HG03280 (cell line): ENCODE measurements around the gene TLCD1.

Source experiments
- ATAC-seq: cut with Tn5 transposase; IDR thresholded peaks from one replicate; pipeline ENCODE4 v1.9.1; 2021; ENCODE audit warnings: mild to moderate bottlenecking, moderate library complexity; ENCODE audit not compliant: unreplicated experiment

Gene TLCD1

GRCh38 chr17:28714281-28714680 is 11.8 kb downstream of the TLCD1 start:
- ATAC-seq = no peak

- ATAC-seq = no peak
These were observed 13.2 kb downstream of the TLCD1 start for GRCh38 chr17:28712705-28713415.

GRCh38 chr17:28712032-28712704 is 13.9 kb downstream of the TLCD1 start:
- peak; percentile 21 for ATAC-seq

- ATAC-seq = no peak
These were observed 14.4 kb downstream of the TLCD1 start, which contains the start of gene PROCA1 for GRCh38 chr17:28711723-28712031. Gene PROCA1, minus strand, starts transcription at chr17:28711888. Its CDS starts 228 bp downstream, at chr17:28711660.

GRCh38 chr17:28710861-28711722 is 14.9 kb downstream of the TLCD1 start:
- ATAC-seq = peak; percentile 82

DNA sequence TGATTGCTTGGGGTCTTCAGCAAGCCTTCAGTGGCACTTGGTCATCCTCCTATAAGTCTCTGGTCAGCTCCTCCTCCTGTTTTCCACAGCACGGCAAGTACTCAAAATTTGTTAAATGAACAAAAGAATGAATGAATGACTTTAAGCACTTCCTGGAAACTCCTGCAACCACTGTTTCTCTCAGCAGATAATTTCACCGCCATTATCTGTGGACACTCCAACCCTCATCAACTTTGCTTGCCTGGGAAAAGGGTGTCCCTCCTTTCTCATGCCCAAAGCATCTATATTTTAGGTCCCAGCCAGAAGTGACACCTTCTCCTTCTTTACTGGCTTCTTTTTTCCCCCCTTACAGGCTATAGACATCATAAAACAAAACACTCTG is 18.7 kb downstream of the TLCD1 start:
- no peak for ATAC-seq

GRCh38 chr17:28706471-28707338 is 19.3 kb downstream of the TLCD1 start:
- no peak for ATAC-seq

DNA sequence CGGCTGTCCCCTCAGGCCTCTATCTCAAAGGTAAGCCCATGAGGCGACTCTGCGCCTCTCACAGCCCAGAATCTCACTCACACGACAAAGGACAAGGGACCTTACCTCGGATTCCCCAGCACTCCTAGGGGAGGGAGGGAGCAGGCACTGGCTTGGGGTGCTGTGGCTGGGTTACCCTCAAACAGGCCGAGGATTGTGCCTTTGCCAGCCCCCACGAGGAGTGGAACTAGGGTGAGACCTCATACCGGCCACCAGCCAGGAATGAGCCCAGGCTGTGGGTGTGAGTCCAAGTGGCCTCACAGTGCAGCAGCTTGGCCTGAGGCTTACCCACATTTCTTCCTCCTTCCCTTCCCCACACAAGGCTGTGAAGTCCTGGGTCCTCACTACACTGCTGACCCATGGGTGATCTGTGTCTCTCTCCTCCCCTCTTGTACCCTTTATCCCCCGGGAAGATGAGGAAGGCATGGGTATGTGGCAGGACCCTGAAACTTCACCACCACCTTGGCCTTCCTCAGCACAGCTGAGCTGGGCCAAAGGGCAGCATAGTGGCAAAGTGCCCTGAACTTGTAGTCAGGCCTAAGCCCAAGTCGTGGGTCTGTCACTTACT is 20.2 kb downstream of the TLCD1 start:
- ATAC-seq = no peak

GRCh38 chr17:28705074-28705659 is 20.9 kb downstream of the TLCD1 start:
- ATAC-seq = no peak

DNA sequence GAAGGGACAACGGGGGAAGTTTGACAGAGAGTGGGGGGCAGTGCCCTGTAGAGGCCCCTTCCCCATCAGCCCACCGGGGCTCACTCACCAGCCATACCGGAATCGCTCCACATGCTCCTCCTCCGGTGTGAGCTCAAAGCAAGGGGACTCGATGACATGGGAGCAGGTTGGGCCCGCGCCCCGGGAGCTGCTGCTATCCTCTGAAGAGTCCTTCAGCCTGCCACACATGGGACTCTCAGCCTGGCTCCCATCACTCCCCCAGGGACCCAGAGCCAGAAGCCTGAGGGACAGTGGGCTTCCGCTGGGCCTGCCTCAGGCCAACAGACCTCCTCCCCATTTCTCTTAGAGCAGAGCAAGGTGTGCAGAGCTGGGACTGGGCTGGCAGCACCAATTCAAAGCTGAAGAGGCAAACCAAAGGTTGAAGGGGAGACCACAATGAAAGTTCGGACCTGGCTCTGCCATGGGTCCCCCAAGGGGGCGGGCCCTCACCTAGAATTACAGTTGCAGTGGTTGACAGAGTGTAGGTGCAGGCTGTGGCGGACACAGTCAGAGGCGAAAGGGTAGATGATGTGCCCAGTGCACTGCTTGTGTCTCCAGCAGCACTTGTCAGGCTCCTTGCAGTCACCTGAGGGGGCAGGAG is 21.7 kb downstream of the TLCD1 start:
- no peak for ATAC-seq

GRCh38 chr17:28703552-28704218 is 22.3 kb downstream of the TLCD1 start:
- ATAC-seq = no peak

DNA sequence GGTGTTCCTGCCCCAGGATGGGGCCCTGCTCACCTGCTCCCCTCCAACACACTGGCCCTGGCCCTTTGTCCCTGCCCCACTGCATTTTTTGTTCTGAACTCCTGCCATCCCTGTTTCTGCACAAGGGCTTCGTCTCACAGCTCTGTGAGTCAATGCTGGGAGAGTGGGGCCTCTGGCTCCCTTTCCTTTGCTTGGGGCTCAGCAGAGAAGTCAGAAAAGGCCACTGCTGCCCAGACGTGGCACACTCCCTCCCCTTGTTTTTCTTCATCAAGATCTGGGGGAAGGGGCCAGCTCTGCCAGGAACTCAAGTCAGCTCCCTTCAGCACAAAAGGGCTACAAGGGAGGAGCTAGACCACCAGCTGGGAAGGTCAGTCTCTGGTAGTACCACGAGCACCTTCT is 23.3 kb downstream of the TLCD1 start:
- ATAC-seq = no peak

DNA sequence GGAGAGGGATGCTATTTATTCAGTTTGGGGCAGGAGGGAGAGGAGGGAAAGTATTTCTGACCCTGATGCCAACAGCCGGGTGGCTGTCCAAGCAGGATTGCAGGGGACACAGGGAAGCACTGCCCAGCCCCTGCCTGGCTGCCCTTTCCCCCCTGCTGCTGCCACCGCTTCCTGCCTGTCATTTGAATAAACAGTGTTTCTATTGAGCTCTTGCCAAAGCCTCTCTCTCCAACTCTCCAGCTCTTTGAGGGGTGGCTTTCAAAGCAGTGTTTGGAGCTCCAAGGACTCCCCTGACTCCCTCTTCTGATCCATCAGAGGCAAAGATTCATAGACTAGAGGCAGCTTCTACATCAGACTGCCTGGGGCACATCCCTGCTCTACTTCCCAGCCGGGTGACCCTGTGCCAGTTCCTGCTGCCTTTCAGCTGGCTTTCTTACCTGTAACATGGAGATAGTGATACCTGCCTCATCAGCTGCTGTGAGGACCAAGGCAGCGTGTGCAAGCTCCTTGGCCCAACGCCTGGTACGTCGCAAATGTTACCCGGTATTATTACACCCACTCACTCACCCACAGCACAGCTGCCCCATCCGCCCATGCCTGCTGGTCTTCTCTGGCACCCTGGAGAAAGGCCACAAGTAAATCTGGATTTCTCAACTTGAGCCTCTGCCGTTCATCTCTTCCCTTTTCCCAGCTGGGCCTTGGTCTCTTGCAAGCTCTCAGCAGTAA is 23.8 kb downstream of the TLCD1 start:
- ATAC-seq = no peak

DNA sequence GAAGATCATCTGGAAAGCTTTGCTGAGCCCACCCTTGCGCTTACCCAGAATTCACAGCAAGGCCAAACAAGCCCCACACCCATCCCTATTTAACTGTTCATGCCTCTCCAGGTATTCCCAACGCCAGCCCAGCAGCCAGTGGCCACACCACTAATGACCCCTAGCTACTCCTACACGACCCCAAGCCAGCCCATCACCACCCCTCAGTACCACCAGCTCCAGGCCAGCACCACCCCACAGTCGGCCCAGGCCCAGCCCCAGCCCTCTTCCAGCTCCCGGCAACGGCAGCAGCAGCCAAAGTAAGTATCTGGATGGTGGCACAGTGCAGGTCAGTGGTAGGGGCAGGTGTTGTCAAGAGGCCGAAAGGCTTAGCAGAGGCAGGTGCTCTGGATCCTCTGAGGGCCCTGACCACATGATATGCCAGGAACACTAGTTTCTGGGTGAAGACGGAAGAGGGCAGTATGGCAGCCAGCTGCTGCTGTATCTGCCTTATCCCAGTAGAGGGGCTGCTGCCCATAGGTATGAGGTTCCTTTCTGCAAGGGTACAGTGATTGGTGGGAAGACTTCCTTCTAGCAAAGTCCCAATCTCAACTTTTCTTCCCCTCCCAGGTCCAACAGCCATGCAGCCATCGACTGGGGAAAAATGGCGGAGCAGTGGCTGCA is 25.1 kb downstream of the TLCD1 start:
- no peak for ATAC-seq

- ATAC-seq = no peak
These were observed 25.8 kb downstream of the TLCD1 start for GRCh38 chr17:28700278-28700677.

DNA sequence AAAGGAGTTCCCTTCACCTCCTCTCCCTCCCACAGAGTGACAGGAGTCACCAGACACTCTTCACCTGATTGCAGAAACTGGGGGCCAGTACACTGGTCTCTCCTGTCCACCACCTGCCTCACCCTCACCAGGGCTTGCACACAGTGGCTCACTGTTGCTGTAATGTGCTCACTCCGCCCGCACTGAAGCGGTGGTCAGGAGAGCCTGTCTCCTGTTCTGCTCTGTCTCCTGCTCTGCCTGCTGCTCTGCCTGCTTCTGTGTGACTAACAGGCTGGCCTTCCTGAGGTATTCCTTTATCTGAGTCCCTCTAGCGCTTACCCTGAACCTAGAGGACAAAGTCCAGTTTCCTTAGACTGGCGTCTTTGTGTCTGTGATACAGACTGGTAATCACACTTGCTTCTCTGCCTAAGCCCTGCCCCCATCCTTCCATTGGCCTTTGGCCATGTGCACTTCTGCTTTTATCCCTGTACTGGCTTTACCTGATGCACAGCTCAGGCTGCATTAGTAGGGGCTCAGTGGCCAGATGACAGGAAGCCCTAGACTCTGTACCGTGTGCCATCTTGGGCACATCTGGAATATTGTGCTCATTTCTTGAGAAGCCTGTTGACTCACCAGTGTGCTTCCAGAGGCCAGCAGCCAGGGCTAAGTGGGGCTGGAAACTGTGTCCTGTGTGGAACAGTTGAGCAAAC is 27.6 kb downstream of the TLCD1 start:
- no peak for ATAC-seq

GRCh38 chr17:28693869-28694268 is 32.2 kb downstream of the TLCD1 start:
- ATAC-seq = no peak
